HCT116 (cell line): ENCODE measurements around the gene TAS2R13.

Experiments used
- CTCF ChIP-seq, 3 experiments: fragments of 200-600 bp in 1 of 3; sonication (generic) in 1 of 3; IDR thresholded peaks in 2 of 3; conservative IDR thresholded peaks in 1 of 3; 2 replicates each; pipeline ENCODE4 v1.5.1; 2012 to 2017; ENCODE audit warnings: low read depth in 2 of 3, low read length in 2 of 3, antibody characterized with exemption in 1 of 3, borderline replicate concordance in 1 of 3, control low read depth in 1 of 3, mild to moderate bottlenecking in 1 of 3, mixed read lengths in 1 of 3, mixed run types in 1 of 3, moderate library complexity in 1 of 3; ENCODE audit not compliant: insufficient read depth in 1 of 3
- POLR2A ChIP-seq: IDR thresholded peaks from 2 replicates; pipeline ENCODE4 v1.7.0; 2011; ENCODE audit warnings: borderline replicate concordance; ENCODE audit not compliant: insufficient read depth, insufficient read length; ENCODE audit errors: extremely low read depth
- POLR2AphosphoS5 ChIP-seq: IDR thresholded peaks from 2 replicates; pipeline ENCODE4 v1.6.1; 2011; ENCODE audit warnings: mild to moderate bottlenecking, low read depth, low read length, moderate library complexity

- TF ChIP-seq POLR2AphosphoS5 (no peak), POLR2A (no peak), CTCF (IDR thresholded peaks at IDR 0.05 in 2 of 3, conservative IDR thresholded peaks at IDR 0.05 in 1 of 3; ENCODE audit: borderline replicate concordance in 1 of 3, insufficient read depth in 1 of 3, low read depth in 2 of 3, low read length in 2 of 3) (no peak)
Measured at GRCh38 chr12:10891937-10892336, 17.4 kb downstream of the TAS2R13 start.
